Caki2 (cell line): ENCODE results near the gene VWDE. TPM values are rescaled to one million over a fixed set of nuclear protein-coding genes. Genes with fewer than 3 reads are reported as not detected.
"Not testable (repeated sequence)": the region's sequence is repeated elsewhere in the genome, so short reads cannot be mapped to it uniquely, and the experiment has no call there.

Source experiments
- DNase-seq: peaks from one replicate; pipeline ENCODE4 v3.0.0-alpha.2; 2015; ENCODE audit warnings: low read depth
- in situ Hi-C: cut with HindIII; loops from 2 replicates; pipeline ENCODE4 v1.10.0; 2016; ENCODE audit warnings: low sequenced_read_pairs, low pct_unique_long_range_greater_than_20kb, mixed read lengths
- total RNA-seq: library from RNA; depleted of rRNA; stranded (reverse); fragments of >200 nt; shearing (Covaris generic); gene quantifications from 2 replicates; pipeline ENCODE4 v1.2.3, GENCODE V29; 2014; ENCODE audit warnings: low replicate concordance

Gene VWDE
- total RNA-seq, 1 experiment from 2014 or later = 3.8 TPM

DNA sequence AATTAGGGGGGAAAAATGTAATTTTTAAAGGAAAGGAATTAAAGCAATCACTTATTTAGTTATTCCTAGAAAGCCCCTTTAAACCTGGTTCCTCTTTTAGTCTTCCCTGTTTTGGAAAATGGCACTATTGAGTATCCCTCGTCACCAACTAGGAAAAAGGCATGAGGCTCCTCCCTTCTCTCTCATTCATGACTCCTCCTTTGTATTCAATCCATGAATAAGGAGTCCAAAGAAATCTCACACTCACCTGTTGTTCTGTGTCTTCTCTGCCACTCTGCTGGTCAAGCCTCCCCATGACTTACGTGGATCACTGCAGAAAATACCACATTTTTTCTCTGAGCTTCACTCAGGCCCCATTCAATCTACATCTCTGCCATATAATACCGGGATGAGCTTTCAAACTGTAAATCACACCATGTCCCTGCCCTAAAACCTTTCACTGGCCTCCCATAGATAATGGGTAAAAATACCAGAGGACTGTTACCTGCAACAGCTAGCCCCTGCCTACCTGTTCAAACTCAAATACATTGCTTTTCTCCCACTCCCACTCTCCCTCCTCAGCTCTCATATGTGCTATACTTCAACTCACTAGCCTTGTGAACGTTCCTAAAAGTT is 5.5 kb upstream of the VWDE start:
- in situ Hi-C loops = no loop called here
- DNase-seq = no peak

DNA sequence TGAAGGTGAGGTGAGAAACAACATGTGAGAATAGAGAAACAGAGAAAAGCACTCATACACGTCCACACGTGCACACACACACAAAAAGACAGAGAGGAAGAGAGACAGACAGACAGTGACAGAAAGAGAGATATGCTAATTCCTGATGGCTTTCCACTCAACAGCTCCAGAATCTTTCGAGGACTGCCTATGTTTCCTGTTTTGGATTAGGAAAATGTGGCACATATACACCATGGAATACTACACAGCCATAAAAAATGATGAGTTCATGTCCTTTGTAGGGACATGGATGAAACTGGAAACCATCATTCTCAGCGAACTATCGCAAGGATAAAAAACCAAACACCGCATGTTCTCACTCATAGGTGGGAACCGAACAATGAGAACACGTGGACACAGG is 4.0 kb upstream of the VWDE start:
- in situ Hi-C loops, DNase-seq: not testable (repeated sequence)

DNA sequence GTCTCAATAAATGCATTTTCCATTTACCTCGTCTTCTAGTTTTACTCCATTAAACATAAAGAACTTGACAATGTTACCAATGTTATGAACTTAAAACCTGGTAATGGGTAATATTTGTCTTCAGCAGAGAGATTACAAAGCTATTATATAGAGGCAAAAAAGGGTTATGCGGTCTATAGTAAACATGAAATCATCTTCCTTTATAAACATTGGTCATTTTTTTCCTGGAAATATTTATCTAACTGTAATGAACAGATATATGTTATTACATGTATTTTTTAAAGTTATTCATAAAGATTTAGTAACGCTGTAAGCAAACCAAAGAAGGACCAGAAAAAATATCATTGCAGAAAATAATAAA is 1.3 kb downstream of the VWDE start:
- DNase-seq = no peak
- in situ Hi-C loops = no loop called here

DNA sequence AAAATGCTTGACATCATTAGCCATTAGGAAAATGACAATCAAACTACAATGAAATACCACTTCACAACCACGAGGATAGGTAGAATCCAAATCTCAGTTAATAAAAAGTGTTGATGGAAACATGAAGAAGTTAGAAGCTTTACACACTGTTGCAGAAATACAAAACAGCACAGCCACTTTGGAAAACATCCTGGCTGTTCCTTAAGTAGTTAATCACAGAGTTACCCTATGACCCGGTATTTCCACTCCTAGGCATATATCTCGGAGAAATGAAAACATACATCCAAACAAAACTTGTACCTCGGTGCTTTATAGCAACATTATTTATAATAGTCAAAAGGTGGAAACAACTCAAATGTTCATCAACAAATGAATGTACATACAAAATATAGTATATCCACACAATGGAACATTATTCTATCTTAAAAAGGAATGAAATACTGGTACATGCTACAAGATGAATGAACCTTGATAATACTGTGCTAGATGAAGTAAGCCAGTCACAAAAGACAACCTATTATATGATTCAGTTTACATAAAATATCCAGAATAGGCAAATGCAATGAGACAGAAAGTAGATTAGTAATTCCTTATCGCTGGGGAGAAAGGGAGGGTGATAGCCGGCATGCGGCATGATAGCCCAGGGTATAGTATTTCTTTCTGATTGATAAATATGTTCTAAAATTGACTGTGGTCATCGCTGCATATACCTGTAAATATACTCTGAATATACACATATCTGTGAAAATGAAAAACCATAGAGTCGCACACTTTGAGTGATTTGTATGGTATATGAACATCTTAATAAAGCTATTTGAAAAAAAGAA is 1.9 kb downstream of the VWDE start:
- DNase-seq = no peak
- in situ Hi-C loops = no loop called here

- in situ Hi-C loops = no loop called here
- DNase-seq = no peak
These were observed 5.5 kb downstream of the VWDE start for GRCh38 chr7:12398186-12398585.

DNA sequence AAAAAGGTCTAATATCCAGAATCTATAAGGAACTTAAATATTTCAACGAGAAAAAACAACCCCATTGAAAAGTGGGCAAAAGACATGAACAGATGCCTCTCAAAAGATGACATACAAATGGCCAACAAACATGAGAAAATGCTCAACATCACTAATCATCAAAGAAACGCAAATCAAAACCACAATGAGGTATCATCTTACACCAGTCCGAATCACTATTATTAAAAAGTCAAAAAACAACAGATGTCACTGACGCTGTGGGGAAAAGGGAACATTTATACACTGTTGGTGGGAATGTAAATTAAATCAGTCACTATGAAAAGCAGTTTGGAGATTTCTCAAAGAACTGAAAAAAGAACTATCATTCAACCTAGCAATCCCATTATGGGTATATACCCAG is 6.0 kb downstream of the VWDE start:
- DNase-seq = no peak
- in situ Hi-C loops = no loop called here

DNA sequence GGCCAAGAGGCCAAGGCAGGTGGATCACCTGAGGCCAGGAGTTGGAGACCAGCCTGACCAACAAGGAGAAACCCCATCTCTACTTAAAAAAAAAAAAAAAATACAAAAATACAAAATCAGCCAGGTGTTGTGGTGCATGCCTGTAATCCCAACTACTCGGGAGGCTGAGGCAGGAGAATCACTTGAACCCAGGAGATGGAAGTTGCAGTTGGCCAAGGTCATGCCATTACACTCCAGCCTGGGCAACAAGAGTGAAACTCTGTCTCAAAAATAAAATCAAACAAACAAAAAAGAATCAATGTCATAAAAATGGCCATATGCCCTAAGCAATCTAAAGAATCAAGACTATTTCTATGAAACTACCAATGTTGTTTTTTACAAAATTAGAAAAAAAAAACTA is 7.0 kb downstream of the VWDE start:
- DNase-seq, in situ Hi-C loops: not testable (repeated sequence)

DNA sequence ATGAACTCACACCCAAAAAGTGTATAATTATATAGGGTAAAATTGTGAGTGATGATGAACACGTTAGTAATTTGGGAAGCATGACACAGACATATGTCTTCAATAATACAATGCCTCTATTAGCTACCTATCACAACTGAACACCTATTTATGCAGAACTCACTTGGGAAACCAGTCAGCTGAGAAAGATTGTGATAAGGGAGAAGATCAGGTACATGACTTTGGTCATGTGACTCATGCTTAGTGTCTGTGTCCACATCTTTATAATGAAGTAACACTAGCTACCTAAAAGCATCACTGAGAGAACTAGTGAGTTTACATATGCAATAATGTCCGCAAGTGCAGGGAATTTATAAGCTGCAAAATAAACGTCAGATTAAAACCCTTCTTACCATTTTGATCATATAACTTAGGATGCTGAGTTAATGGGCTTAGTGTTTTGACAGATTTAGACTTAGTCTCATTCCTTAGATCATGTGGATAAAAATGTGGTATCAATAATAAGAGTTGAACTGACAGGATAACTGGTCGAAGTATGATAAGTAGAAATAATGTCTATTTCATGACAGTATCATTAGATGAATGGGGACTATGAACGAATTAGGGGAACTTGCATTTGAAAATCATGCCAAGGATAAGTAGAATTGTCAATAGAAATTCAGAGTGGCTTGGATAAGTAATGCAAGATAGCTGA is 11.6 kb downstream of the VWDE start:
- in situ Hi-C loops = no loop called here

DNA sequence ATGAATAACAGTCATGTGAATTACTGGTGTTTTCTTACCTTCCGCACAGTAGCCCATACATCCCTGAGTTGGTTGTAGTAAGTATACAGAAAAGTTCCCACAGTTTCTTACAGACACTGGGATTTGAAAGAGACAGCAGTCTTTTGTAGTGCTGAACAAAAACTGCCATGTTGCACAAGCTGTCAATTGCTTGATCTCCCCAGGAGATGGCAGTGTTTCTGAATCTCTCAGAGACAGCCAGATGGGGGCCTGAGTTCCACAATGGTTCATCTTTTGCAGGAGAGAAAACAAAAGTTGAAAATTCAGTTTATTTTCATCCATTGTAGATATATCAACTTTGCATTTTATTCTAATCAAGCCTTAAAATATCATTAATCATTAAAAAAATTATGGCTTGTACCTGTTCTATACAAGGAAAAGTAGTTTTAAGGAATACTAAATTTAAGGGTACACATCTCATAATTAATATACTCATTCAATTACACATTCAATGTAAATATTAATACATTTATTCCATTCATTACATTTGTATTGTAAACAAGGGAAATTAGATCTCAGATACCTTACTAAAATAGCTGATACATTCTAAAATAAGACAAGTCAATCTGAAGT is 14.5 kb downstream of the VWDE start:
- in situ Hi-C loops = no loop called here

More for the DNA sequence above, 11.6 kb downstream of the VWDE start:
- DNase-seq = no peak

DNA sequence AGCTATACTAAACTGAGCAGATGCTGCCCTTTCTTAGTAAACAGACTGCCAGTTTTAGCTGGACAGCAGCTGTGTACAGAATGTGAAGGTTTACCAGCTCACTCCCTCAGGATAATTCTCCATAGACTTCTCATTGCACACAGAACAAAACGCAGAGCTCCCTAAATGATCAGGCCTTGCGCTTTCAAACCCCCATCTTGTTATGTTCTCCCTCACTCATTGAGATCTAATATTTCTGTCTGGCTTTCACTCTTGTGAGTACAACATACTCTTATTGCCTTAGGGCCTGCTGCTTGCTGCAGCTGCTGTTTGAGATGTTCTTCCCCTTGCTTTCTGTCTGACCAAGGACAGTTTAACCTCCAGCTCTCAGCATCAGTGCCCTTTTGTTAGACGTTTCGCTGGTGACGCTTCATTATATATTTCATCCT is 17.3 kb downstream of the VWDE start:
- in situ Hi-C loops = no loop called here
- DNase-seq = no peak

More for the DNA sequence above, 14.5 kb downstream of the VWDE start:
- peak; percentile 33 for DNase-seq

DNA sequence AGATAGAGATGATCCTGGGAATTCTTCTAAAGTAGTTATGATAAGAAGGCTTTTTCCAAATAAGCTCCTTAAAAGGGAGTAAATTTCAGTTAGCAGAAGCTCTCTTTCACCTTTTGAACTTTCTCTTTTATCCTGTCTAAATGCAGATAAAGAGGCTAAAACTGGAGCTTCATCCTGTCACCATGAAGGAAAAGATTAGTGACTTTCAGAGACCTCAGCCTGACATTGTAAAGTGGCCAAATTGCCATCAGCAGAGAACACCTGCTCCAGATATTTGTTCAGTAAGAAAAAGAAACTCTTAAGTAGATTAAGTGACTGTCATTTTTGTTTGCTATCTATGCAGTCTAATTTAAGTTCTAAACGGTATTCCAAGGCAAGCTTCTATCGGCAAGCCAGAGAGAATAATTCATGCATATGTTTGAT is 18.3 kb downstream of the VWDE start:
- in situ Hi-C loops = no loop called here
- DNase-seq = no peak

DNA sequence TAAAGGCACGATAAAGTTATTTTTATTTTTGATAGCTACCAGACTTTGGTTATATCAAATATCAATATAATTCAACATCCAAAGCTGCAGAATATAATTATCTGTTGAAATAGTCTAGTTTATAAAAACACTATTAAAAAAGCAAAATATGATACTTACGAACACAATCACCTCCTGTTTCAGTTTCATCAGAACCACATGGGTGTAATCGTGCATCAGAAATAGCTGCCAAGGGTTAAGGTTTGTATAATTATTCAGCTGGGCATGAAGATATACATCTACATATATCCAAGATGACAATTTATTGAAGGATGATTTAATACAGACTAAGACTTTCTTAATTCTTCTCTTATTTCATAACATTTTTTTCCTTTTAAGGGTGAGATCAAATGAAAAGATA is 20.3 kb downstream of the VWDE start:
- in situ Hi-C loops = no loop called here
- DNase-seq = no peak

GRCh38 chr7:12378389-12378788 is 25.3 kb downstream of the VWDE start:
- in situ Hi-C loops = no loop called here
- no peak for DNase-seq

- DNase-seq = no peak
- in situ Hi-C loops = no loop called here
These were observed 26.3 kb downstream of the VWDE start for GRCh38 chr7:12377406-12377805.

GRCh38 chr7:12373580-12374263 is 29.9 kb downstream of the VWDE start:
- in situ Hi-C loops = no loop called here
- DNase-seq = no peak

GRCh38 chr7:12370249-12370648 is 33.4 kb downstream of the VWDE start:
- DNase-seq = no peak
- in situ Hi-C loops = no loop called here

- in situ Hi-C loops = no loop called here
- DNase-seq = no peak
These were observed 33.9 kb downstream of the VWDE start for GRCh38 chr7:12369756-12370155.

DNA sequence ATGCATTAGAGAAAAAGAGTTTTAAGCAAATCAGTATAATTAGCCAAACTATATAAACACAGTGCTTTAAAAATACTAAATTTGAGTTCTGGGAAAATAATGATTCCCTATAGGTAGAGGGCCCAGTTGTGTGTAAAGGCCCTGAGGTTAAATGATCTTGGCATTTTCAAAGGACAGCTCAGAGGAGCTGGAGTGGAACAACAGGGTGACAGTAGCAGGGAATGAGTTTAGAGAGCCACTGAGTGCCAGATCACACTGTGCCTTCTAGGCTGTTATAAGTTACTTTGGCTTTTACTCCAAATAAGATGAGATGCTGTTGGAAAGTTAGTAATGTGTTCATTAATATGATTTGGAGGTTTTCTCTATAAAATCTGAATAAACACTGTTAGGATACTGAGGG is 34.6 kb downstream of the VWDE start:
- DNase-seq = peak; percentile 30
- in situ Hi-C loops = no loop called here
